GM18951 (cell line): ENCODE results near the gene CHD8.
"Not testable (repeated sequence)": the region's sequence is repeated elsewhere in the genome, so short reads cannot be mapped to it uniquely, and the experiment has no call there.

Experiments
- POLR2A ChIP-seq: IDR thresholded peaks from 4 replicates; pipeline ENCODE4 v1.6.1; 2011; ENCODE audit warnings: mild to moderate bottlenecking; ENCODE audit not compliant: insufficient read length, insufficient read depth; ENCODE audit errors: extremely low read depth
- in situ Hi-C: fragments of 300-500 bp; cut with MboI; formaldehyde crosslinking; loops from one replicate; pipeline ENCODE4 v1.12.0; 2022; ENCODE audit warnings: low sequenced_read_pairs, mixed read lengths, inconsistent platforms; ENCODE audit not compliant: unreplicated experiment

The CHD8 gene

DNA sequence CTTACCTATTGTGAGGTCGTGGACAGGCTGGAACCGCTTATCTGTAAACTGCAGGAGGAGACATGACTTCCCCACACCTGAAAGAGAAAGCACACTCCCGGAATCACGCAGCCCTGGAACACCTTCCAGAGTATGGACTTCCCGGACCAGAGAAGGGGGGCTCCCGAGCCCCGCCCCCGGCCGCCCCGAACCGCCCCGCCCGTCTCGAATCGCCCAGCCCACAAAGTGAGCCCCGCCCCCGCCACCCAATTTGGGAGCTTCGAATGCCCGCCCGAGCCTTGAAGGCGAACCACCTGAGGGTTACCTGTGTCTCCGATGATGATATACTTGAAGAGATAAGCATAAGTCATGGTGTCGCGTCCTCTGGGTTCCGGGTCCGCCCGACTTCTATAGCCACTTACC is 20.6 kb upstream of the CHD8 start:
- no peak for TF ChIP-seq POLR2A
- in situ Hi-C loops: no loop called here

DNA sequence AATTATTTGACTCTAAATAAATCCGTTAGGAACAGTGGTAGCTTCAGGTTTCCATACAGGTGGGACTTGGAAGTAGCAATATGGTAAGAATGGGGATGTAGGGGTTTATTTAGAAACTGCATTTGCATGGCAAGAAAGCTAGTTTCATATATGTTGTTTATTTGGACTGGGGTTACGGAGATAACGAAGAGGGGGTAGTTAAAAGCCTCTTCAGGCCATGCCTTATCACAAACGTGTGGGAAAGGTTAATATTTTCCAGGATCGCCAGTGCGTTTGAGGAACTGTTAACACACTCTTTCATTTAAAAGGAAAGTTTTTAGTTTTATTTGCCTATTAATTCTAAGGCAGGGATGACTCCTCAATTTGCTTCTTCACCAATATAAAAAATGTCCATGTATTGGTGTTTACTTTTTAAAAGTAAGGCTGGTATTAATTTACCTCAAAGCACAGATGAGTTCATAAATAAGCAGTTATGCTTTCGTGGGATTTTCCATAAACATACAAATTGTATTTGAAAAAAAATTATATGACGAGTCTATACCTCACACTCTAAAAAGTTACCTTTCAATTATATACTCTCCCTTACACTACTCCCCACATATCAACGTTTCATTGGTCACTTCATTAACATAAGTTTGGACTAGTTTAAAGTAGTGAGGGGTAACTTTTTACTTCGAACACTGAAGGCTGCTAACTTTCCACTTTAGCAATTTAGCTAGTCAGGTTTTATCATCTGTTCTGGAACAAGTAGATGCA is 20.0 kb upstream of the CHD8 start:
- in situ Hi-C loops: no loop called here
- no peak for TF ChIP-seq POLR2A

DNA sequence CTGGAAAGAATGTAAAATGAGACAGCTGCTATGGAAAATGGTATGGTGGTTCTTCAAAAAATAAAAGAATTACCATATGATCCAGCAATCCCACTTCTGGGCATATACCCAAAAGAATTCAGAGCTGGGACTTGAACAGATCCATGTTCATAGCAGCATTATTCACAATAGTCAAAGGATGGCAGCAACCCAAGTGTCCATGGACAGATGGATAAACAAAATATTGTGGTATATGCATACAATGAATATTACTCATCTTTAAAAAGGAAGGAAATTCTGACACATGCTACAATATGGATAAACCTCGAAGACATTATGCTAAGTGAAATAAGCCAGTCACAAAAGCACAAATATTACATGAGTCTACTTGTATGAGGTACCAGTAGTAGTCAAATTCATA is 11.7 kb upstream of the CHD8 start:
- in situ Hi-C loops: no loop called here
- no peak for TF ChIP-seq POLR2A

DNA sequence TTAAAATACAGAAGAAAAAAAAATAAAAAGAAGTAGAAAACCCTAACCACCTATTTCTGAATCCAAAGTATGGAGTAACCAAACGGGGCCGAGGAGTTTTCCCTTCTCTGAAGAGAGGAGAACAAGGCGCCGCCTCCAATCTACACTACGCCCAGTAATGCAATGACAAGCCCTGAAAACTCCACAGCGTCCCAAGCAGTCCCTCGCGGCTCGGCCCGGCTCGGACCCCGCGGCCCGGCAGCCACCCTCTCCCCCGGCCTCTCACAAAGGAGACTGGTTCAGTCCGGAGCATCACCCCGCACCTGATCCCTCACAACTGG is 371 bp downstream of the CHD8 start:
- TF ChIP-seq POLR2A: no peak
- in situ Hi-C loops: no loop called here

DNA sequence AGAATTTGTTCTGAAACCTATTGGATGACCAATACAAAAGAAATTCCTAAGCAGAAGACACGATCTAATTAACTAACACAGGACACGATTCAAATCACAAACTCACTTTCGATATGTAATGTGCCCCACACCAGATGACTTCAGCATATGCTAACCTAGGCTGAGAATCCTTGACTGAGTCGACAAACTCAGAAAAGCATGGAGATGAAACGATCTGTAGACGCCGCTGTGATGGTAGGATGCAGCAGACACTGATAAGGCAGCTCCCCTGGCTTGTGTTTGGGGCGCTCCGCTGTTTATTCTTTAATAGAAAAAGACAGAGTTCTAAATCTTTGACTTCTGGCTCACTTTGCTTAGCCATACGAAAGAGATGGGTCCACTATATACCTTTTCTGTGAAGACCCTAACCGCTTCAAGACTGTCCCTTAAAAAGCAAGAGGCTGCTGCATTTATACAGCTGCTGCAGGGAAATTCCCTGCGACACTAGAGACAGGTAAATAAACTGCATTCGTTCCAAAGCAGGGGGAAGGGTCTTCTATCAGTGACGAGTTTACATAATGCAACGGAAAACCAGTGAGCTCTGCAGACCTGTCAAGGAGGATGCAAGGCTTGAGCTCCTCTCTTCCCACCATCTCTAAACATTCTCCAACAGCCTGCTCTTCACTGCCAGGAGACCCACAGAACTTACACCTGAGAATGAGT is 929 bp downstream of the CHD8 start:
- in situ Hi-C loops: no loop called here
- TF ChIP-seq POLR2A: no peak

DNA sequence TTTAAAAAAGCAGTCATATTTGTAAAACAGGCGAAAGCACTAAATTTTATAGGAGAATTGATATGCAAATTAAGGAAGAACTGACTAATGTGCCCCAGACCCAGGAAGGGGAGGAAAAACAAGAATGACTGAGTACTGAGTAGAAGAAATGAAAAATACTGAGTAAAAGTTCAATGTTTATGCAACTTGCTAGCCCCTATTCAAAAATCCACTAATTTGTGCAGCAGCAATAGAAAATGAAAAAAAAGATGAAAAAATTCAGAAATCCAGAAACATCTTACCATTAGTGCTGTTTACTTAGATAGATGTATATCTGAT is 6.1 kb downstream of the CHD8 start:
- in situ Hi-C loops: no loop called here
- no peak for TF ChIP-seq POLR2A

DNA sequence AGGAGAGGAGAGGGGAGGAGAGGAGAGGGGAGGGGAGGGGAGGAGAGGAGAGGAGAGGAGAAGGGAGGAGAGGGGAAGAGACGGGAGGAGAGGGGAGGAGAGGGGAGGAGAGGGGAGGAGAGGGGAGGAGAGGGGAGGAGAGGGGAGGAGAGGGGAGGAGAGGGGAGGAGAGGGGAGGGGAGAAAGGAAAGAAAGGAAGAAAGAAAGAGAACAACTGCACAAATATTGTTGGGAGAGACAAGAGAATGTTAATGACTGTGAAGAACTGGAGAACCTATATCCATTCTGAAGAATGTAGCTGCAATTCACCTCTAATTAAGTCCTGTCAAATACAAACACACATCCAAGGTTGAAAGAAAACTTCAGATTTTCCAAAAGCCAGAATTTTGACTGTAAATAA is 13.3 kb downstream of the CHD8 start:
- in situ Hi-C loops: not testable (repeated sequence)

DNA sequence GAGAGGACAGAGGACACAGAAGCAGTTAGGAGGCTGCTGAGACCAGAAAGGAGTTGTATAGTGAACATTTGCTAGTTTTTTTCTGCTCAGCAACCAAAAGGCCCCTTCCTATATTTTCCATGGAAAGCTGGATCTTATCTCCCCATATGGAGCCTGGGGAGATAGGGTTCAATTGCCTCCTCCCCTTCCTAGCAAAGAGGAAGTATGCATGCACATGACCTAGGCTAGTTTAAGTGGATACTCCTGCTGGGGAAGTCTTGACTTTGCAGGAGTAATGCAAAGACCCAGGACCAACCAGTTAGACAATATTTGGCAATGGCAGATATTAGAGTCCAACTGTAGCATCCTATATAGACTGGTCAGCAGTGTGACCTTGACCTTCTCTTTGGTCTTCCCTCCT is 15.1 kb downstream of the CHD8 start:
- in situ Hi-C loops: no loop called here
- no peak for TF ChIP-seq POLR2A

DNA sequence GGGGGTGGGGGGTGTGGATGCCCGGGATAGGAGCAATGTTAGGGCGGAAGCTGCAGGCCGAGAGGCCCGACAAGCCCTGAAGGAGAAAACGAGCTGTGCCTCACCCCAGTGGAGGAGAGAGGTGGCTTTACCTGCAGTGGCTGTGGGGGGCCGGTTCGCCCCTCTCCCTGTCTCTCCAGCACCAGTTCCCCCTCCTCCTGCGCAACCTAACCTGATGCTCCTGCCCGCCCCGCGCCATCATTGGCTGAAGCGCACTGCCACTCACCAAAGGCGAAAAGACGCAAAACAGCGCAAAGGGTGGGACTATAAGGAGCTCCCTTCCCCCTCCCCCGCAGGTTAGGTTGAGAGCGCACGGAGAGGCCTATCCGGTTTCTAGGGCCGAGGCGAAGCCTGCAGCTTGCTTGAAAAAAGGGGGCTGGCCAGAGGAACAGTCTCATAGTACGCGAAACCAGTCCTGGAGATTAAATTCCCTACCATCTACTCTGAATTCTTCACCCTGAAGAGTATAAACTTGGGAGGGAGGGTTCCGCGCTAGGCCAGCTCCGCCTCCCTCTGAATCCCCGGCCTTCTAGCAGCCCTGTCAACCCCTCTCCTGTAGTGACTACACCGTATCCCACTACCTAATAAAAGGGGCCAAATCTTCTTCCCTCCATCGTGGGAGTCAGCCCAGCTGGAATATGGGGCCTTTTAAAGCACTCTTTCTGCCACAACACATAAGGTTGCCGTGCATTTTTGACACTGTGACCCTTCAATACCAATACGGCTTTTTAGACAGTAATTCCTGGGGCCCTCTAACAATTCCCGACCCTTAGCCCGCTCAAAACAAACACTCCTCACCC is 18.6 kb downstream of the CHD8 start:
- in situ Hi-C loops: no loop called here
- TF ChIP-seq POLR2A: peak; percentile 69

DNA sequence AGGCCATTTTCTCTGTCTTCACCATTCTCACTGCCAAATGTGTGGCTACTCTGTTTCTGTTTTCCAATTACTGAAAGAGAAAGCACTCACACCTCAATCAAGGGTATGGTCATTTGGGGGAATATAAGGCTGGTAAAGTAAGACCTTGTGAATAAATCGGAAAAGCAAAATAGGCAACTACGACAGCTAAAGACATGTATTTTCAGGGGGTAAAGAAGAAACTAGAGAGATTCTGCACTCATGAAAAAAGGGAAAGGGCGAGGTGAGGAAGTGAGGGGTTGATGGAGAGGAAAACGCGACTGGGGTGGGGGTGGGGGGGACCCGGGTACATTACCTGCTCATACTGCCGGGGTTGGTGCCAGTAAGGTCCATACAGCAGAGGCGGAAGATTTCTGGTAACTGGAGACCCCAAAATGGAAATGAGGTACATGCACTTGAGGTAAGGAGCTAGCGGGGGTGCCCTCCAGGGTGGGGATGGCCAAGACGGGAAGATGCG is 19.3 kb downstream of the CHD8 start:
- TF ChIP-seq POLR2A: no peak
- in situ Hi-C loops: no loop called here

DNA sequence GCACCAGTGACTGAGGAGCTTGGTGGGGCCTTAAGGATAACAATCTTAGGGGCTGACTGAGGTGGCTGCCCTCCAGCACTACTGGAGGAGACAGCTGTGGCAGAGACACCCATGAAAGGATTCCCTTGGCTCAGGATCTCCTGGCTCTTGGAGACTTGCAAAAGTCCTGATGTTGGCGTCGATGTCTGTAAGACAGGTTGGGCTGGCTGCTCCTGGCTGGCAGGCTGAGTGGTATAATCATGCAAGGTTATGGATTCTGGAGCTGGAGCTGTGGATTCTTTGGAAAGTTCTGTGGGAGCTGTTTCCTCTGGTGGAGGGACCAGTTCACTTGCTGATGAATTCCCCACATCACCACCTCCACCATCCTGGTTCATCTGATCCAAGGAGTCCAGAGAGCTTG is 24.8 kb downstream of the CHD8 start:
- no peak for TF ChIP-seq POLR2A
- in situ Hi-C loops: no loop called here

DNA sequence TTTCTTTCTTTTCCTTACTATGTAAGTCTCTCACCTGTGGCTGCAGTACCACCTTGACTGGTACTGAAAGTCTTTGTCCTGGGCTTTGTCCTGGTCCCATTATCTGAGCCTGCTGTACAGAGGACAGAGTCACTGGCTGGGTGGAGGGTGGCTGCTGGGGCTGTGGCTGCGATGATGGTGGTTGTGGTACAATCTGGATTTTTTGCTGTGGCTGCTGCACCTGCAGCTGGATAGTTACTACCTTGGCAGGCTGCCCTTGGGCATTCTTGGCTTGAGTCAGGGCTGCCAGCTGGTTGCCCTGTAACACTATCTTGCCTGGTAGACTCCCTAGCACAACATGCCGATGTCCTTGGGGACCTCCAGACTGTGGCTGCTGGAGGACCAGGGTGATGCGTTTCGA is 27.0 kb downstream of the CHD8 start:
- in situ Hi-C loops: no loop called here
- TF ChIP-seq POLR2A: no peak

DNA sequence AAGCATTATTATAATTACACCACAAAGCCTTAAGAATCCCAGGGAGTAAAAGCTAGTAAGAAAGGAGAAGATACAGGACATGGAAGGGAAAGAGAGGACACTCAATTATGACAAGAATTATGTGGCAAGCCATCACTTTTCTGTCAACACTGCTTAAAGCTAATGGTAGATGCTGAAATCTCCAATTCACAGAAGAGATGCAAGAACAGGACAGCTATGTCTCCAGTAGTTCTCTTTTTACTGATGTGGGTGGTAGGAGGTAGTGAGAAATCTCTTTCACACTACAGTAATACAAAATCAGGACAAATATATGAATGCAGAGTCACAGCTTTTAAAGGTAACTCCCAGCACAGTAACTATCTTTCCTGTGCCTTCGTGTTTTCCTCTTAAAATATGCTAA is 29.2 kb downstream of the CHD8 start:
- in situ Hi-C loops: no loop called here
- TF ChIP-seq POLR2A: no peak

DNA sequence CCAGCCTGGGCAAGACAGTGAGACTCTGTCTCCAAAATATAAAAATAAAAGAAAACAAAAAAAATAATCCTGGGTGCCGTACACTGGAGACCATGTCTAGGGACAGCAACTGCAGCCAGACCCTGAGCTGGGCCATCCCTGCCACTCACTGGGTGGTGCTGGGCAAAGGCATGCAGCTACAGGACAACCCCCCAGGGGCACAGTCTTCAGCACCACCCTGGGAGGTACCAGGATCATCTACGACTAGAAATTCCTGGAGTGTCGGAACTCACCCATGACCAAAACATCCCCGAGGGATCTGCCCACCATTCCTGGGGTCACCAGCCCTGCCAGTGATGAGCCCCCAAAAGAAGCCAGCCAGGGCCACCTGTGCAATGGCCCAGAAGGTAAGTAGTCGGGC is 36.4 kb downstream of the CHD8 start:
- in situ Hi-C loops: no loop called here
- TF ChIP-seq POLR2A: no peak
